HCT116 (cell line): ENCODE data around the gene MPV17. TPM values are rescaled to one million over a fixed set of nuclear protein-coding genes. Genes with fewer than 3 reads are reported as not detected.

ENCODE experiments used
- ATAC-seq: fragments of 200-7000 bp; cut with Tn5 transposase; 2 replicates; pipeline ENCODE4 v1.9.1; 2020; ENCODE audit warnings: mild to moderate bottlenecking, moderate library complexity
- BruUV-seq: library from RNA; stranded (reverse); fragments of 400-500 nt; replicated peaks from 2 replicates; lab custom pipeline; 2021; lab: Mats Ljungman, UMichigan
- CTCF ChIA-PET: fragments of 300-600 bp; sonication (Branson Sonifier 250); formaldehyde crosslinking; loops from one replicate; lab custom pipeline; 2021; ENCODE audit warnings: antibody characterized with exemption; lab: Charles Lee
- POLR2A ChIA-PET: fragments of 300-600, 350-600 bp; sonication (Branson Sonifier 250); formaldehyde crosslinking; loops from one replicate; lab custom pipeline; 2021; ENCODE audit warnings: antibody characterized with exemption; lab: Charles Lee
- RAD21 ChIA-PET, 2 experiments: fragments of 300-600 bp; sonication (Branson Sonifier 250); formaldehyde crosslinking; loops; one replicate each; lab custom pipeline; 2023; ENCODE audit warnings: low total read pairs in 2 of 2; ENCODE audit not compliant: uncharacterized antibody in 2 of 2, unreplicated experiment in 2 of 2, low non-redundant PET in 1 of 2; lab: Charles Lee
- DNase-seq: peaks from one replicate; pipeline ENCODE4 v3.0.0-alpha.2; 2010; ENCODE audit warnings: low read depth, low spot score
- H2AFZ ChIP-seq: fragments of 200-600 bp; shearing (Covaris generic), sonication (generic); 2 replicates; pipeline ENCODE4 v1.6.1; 2017; ENCODE audit warnings: low read depth, mixed run types, mixed read lengths, antibody characterized with exemption, low read length; ENCODE audit not compliant: poor library complexity, severe bottlenecking
- H3K27ac ChIP-seq: 2 replicates; pipeline ENCODE4 v1.5.1; 2012; ENCODE audit warnings: low read depth, low read length
- H3K27me3 ChIP-seq: fragments of 200-600 bp; sonication (generic); 2 replicates; pipeline ENCODE4 v1.6.1; 2016; ENCODE audit warnings: mixed run types, low read length, mixed read lengths; ENCODE audit not compliant: insufficient read depth
- H3K36me3 ChIP-seq, 2 experiments: fragments of 200-500 bp in 1 of 2; fragments of 200-600 bp in 1 of 2; sonication (Bioruptor generic) in 1 of 2; sonication (generic) in 1 of 2; 2 replicates each; pipeline versions ENCODE4 v1.5.1 to v1.6.1; 2014 to 2016; ENCODE audit warnings: low read length in 2 of 2, inconsistent platforms in 1 of 2, mixed read lengths in 1 of 2, mixed run types in 1 of 2; ENCODE audit not compliant: insufficient read depth in 2 of 2, control insufficient read depth in 1 of 2
- H3K4me1 ChIP-seq, 2 experiments: fragments of 200-600 bp in 1 of 2; sonication (generic) in 1 of 2; 2 replicates each; pipeline versions ENCODE4 v1.5.1 to v1.6.1; 2012 to 2017; ENCODE audit warnings: low read length in 2 of 2, inconsistent platforms in 1 of 2, mild to moderate bottlenecking in 1 of 2, mixed read lengths in 1 of 2, mixed run types in 1 of 2, moderate library complexity in 1 of 2; ENCODE audit not compliant: insufficient read depth in 2 of 2, control insufficient read depth in 1 of 2
- H3K4me2 ChIP-seq: fragments of 200-600 bp; sonication (generic); 2 replicates; pipeline ENCODE4 v1.6.1; 2017; ENCODE audit warnings: mixed run types, low read length, mixed read lengths
- H3K4me3 ChIP-seq, 2 experiments: fragments of 200-600 bp in 1 of 2; sonication (generic) in 1 of 2; replicated peaks in 1 of 2; 2 replicates each; pipeline ENCODE4 v1.5.1; 2011 to 2016; ENCODE audit warnings: low read length in 2 of 2, control low read depth in 1 of 2, low read depth in 1 of 2, mild to moderate bottlenecking in 1 of 2, mixed read lengths in 1 of 2, mixed run types in 1 of 2
- H3K79me2 ChIP-seq: fragments of 200-600 bp; sonication (generic); 2 replicates; pipeline ENCODE4 v1.6.1; 2017; ENCODE audit warnings: mild to moderate bottlenecking, mixed run types, low read length, moderate library complexity, mixed read lengths; ENCODE audit not compliant: insufficient read depth
- H3K9ac ChIP-seq: fragments of 200-600 bp; sonication (generic); 2 replicates; pipeline ENCODE4 v1.6.1; 2016; ENCODE audit warnings: low read length, mixed read lengths
- H3K9me2 ChIP-seq: fragments of 200-600 bp; sonication (generic), shearing (Covaris generic); 2 replicates; pipeline ENCODE4 v1.6.1; 2017; ENCODE audit warnings: mixed run types, mild to moderate bottlenecking, moderate library complexity; ENCODE audit not compliant: insufficient read depth
- H3K9me3 ChIP-seq, 2 experiments: fragments of 200-500 bp in 1 of 2; fragments of 200-600 bp in 1 of 2; sonication (Bioruptor generic) in 1 of 2; sonication (generic) in 1 of 2; 2 replicates each; pipeline ENCODE4 v1.6.1; 2014 to 2017; ENCODE audit warnings: low read length in 2 of 2, mixed read lengths in 2 of 2, inconsistent platforms in 1 of 2, low read depth in 1 of 2, mild to moderate bottlenecking in 1 of 2, mixed run types in 1 of 2, moderate library complexity in 1 of 2; ENCODE audit not compliant: control insufficient read depth in 1 of 2, insufficient read depth in 1 of 2
- H4K20me1 ChIP-seq: fragments of 200-600 bp; sonication (generic), shearing (Covaris generic); 2 replicates; pipeline ENCODE4 v1.6.1; 2017; ENCODE audit warnings: mixed run types, mild to moderate bottlenecking, moderate library complexity; ENCODE audit not compliant: insufficient read depth
- CEBPB ChIP-seq: IDR thresholded peaks from 2 replicates; pipeline ENCODE4 v1.6.1; 2012; ENCODE audit warnings: low read depth
- EGR1 ChIP-seq: IDR thresholded peaks from 2 replicates; pipeline ENCODE4 v1.6.1; 2012; ENCODE audit warnings: low read depth
- EZH2phosphoT487 ChIP-seq: fragments of 200-600 bp; IDR thresholded peaks from 2 replicates; pipeline ENCODE4 v1.6.1; 2018; ENCODE audit warnings: antibody characterized with exemption, borderline replicate concordance
- SIN3A ChIP-seq: IDR thresholded peaks from 2 replicates; pipeline ENCODE4 v1.6.1; 2012; ENCODE audit warnings: low read depth
- TCF7L2 ChIP-seq: IDR thresholded peaks from 2 replicates; pipeline ENCODE4 v1.7.0; 2011; ENCODE audit warnings: borderline replicate concordance, inconsistent platforms; ENCODE audit not compliant: insufficient read depth, insufficient read length; ENCODE audit errors: extremely low read depth
- intact Hi-C: fragments of 100-400 bp; cut with micrococcal nuclease; formaldehyde crosslinking; loops from 2 replicates; pipeline ENCODE4 v1.10.0; 2022
- total RNA-seq: library from RNA; stranded (reverse); gene quantifications from one replicate; pipeline ENCODE4 v1.2.1, GENCODE V29; 2021; ENCODE audit not compliant: unreplicated experiment

Gene MPV17
- total RNA-seq, 1 experiment from 2014 or later = 55.4 TPM

DNA sequence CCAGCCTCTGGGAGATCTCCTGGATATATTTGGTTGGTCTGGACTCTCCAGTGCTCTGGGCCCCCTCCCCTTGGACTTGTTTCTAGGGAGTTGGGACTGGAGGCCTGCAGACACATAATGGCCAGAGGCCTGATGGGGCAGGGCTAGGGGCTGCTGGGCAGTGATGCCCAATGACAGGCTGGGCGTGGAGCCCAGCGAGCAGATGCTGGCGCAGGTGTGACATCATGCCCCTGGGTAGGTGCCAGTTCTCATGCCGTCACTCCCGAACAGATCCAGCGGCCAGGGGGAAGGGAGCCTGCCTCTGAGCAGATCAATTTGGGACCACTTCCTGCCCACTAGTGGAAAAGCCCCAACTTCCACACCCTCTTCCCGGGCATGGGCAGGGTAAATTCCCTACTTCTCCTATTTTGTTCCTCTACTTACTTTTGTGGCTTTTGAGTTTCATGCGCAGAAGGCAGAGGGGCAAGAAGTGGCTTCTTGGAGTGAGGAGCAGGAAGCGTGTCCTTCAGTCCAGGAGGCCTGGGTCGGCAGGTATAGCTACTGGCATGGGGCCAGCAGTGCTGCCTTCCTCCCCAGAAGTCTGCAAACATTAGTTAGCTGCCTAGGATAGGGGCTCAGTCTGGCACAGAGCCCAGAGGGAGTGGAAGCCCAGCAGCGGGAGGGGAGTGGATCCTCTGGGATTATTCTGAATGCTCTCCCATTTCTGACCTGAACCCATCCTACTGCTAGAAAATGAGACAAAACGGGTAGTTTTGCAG, 6.1 kb downstream of the MPV17 start (continued):
- TF ChIP-seq TCF7L2 = no peak

- H3K36me3 ChIP-seq = no peaks in the 10 kb centered on the region; a peak in 1 of 4 replicates
- POLR2A ChIA-PET = no interaction called here
- H3K27me3 ChIP-seq = no peaks in the 10 kb centered on the region
- no peak for DNase-seq
- H3K4me2 ChIP-seq = no peak overlapping the region
- RAD21 ChIA-PET = no interaction called here
- H3K4me3 ChIP-seq = no peak overlapping the region
- H3K79me2 ChIP-seq = no peaks in the 10 kb centered on the region
- no peaks in the 10 kb centered on the region for H3K9me3 ChIP-seq
- ATAC-seq = no peak
- no peaks in the 10 kb centered on the region for H3K9me2 ChIP-seq
- TF ChIP-seq SIN3A (no peak), EZH2phosphoT487 (no peak)
- no peak overlapping the region for H3K27ac ChIP-seq
- no peak overlapping the region for H3K9ac ChIP-seq
- no peaks in the 10 kb centered on the region for H4K20me1 ChIP-seq
- no TSS peak for BruUV-seq
- CTCF ChIA-PET = interaction anchor here (2.0 kb wide), 1 partner anchor 12 kb away, joined by 6 read pairs; no protein-coding TSS in a partner anchor
- peaks cover 7 to 9% of the 10 kb centered on the region in 2 experiments; a peak in 3 of 4 replicates for H3K4me1 ChIP-seq
- intact Hi-C loops = no loop called here
- no peak overlapping the region for H2AFZ ChIP-seq
Measured at GRCh38 chr2:27315122-27315521, 7.8 kb downstream of the MPV17 start.

- H3K4me1 ChIP-seq = peaks cover 4 to 5% of the 10 kb centered on the region in 2 experiments; a peak in 3 of 4 replicates
- H3K79me2 ChIP-seq = no peaks in the 10 kb centered on the region
- no peak overlapping the region for H2AFZ ChIP-seq
- H3K9me2 ChIP-seq = no peaks in the 10 kb centered on the region
- no peaks in the 10 kb centered on the region for H3K9me3 ChIP-seq
- H3K4me3 ChIP-seq = no peak overlapping the region
- ChIA-PET CTCF (interaction anchor here (2.0 kb wide), 1 partner anchor 12 kb away, joined by 6 read pairs; no protein-coding TSS in a partner anchor), POLR2A (no interaction called here), RAD21 (no interaction called here)
- H3K27ac ChIP-seq = no peak overlapping the region
- BruUV-seq = no TSS peak
- peaks cover 0 to 1% of the 10 kb centered on the region in 2 experiments; a peak in 1 of 4 replicates for H3K36me3 ChIP-seq
- no peak for ATAC-seq
- H3K27me3 ChIP-seq = no peaks in the 10 kb centered on the region
- no peak for TF ChIP-seq CEBPB
- no peak for TF ChIP-seq EGR1
- no peaks in the 10 kb centered on the region for H4K20me1 ChIP-seq
- no peak overlapping the region for H3K9ac ChIP-seq
- no peak overlapping the region for H3K4me2 ChIP-seq
- intact Hi-C loops = no loop called here
- DNase-seq = no peak
Measured at GRCh38 chr2:27314709-27315108, 8.2 kb downstream of the MPV17 start.
